Activated gamma-delta T cell treated with anti-CD3 and anti-CD28 coated beads, Interleukin-2, amount 50 U/mL, for 16 hours (primary cell): Measurements from ENCODE around the gene CATSPERE.
A peak's percentile ranks its signal among the peaks of the same experiment; 100 is the strongest.

ENCODE experiments used
- DNase-seq: peaks from one replicate; pipeline ENCODE4 v3.0.0-alpha.2; 2020; ENCODE audit warnings: low read depth

Gene CATSPERE, protein sequence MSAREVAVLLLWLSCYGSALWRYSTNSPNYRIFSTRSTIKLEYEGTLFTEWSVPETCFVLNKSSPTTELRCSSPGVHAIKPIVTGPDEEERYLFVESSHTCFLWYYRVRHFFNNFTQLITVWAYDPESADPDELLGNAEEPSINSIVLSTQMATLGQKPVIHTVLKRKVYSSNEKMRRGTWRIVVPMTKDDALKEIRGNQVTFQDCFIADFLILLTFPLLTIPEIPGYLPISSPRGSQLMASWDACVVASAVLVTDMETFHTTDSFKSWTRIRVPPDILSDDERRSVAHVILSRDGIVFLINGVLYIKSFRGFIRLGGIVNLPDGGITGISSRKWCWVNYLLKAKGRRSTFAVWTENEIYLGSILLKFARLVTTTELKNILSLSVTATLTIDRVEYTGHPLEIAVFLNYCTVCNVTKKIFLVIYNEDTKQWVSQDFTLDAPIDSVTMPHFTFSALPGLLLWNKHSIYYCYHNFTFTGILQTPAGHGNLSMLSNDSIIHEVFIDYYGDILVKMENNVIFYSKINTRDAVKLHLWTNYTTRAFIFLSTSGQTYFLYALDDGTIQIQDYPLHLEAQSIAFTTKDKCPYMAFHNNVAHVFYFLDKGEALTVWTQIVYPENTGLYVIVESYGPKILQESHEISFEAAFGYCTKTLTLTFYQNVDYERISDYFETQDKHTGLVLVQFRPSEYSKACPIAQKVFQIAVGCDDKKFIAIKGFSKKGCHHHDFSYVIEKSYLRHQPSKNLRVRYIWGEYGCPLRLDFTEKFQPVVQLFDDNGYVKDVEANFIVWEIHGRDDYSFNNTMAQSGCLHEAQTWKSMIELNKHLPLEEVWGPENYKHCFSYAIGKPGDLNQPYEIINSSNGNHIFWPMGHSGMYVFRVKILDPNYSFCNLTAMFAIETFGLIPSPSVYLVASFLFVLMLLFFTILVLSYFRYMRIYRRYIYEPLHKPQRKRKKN

DNA sequence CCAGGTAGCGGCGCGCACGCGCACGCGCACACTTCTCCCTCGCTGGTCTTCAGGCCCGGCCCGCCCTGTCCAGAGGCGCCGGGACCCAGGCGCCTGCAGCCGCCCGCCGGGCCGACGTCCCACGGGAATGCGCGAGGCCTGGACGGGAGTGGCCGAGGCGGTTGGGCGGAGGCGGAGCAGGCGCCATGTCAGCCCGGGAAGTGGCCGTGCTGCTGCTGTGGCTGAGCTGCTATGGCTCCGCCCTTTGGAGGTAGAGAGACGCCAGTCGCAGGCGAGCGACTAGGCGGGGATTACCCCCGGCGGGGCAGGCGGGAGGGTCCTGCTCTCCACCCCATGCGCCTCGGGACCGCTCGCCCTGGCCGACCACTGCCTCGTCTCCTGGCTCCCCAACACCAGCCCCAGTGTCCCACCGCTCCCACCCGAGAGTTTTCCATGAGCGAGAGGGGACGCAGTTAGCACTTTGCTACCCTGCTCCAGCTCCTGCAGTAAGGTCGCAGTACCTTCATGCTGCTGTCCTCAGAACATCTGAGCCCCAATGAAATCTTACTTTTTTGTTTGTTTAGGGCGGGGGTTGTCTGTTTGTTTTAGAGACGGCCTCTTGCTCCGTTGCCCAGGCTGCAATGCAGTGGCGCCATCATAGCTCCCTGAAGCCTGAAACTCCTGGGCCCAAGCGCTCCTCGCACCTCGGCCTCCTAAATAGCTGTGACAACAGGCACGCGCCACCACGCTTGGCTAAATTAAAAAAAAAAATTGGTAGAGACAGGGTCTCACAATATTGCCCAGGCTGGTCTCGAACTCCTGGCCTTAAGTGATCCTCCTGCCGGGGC lies at the start of gene CATSPERE:
CATSPERE (plus strand) TSS at position 29 of the 827 bp plus-strand sequence; CDS start at position 186, 157 bp downstream.
- peak; percentile 68 for DNase-seq

DNA sequence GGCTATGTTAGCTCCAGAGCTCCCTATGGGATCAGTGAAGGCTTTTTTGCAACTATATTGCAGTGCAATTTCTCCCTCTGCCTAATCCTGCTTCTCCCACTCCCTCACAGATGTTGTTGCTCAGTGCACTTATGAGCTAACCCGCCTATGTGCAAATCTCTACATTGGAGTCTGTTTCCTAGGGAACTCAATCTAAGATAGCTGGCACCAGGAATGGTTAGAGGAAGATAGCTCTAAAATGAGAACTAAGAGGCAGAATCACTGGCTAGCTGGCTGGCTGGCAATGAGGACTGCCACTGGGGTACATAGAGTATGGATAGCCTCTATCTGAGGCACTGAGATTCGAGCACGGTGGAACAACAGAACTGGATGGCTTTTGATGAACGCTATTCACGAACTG lies 48.9 kb upstream of the CATSPERE start:
- DNase-seq, result no peak

DNA sequence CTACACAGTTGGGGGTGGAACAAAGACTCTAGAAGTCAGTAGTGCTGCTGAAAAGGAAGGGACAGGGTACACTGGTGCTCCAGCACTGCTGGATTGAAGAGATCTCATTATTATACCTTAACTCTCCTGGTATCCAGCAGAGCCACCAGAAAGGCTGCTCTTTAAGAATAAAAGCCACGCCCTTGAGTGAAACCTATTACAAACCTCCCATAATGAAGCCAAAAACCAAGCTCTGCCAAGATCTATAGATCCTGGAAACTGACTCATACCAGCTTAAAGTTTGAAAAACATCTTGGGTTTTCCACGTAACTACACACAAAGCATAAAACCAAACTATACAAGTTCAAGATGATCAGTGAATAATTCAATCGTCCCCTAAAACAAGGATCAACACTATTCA lies 47.3 kb upstream of the CATSPERE start:
- DNase-seq, result no peak

DNA sequence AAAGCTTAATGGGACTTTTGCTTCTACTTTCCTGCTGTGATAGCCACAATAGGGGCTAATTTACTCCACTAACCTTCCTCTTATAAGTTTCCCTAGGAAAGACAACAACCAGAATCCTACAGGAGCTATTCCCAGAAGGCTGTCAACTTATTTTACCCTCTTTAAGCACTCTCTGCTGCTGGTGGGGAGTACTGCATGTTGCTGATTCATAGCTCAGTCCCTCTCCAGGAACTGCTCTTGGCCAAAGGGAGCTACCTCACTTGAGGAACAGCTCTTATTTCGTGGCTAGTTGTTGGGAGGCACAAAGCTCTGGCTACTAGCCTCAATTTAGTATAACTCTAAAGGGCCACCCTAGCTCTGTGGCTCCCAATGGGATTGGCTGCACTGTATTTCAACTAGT lies 46.5 kb upstream of the CATSPERE start:
- DNase-seq, result no peak

DNA sequence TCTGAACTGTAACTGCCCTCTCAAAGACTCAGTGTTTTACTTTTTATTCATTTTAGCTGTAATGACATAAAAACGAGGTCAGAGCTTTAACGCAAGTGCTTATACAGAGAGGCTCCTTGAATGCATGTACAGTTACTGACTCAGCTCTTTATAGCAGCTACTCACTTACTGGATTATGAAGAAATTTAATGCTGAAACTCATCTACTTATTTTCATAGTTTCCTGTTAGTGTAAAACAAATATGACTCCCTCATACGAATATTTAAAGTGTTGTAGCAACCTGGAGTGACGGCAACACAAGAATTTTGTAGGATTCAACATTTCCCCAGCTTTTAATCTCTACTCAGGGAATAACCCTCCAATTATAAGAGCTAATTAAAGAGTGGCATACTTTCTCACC lies 42.0 kb upstream of the CATSPERE start:
- no peak for DNase-seq

DNA sequence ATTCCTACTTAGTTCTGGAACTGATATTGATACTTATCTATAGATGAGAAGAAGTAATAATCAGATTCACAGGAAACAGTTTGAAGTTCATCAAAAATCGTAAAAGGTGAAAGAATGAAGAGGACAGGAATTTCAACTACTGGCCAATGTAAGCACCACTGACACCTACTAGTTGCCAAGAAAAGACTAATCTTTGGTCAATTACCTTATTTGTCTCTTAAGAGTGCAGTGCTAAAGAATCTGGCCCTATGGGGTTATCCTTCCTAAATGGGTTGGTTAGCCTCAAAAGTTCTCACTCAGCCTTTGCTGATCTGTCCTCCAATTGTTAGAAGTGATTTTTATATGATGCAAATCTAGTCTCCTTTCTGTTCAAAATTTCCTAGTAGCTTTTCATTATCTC lies 38.9 kb upstream of the CATSPERE start:
- no peak for DNase-seq

DNA sequence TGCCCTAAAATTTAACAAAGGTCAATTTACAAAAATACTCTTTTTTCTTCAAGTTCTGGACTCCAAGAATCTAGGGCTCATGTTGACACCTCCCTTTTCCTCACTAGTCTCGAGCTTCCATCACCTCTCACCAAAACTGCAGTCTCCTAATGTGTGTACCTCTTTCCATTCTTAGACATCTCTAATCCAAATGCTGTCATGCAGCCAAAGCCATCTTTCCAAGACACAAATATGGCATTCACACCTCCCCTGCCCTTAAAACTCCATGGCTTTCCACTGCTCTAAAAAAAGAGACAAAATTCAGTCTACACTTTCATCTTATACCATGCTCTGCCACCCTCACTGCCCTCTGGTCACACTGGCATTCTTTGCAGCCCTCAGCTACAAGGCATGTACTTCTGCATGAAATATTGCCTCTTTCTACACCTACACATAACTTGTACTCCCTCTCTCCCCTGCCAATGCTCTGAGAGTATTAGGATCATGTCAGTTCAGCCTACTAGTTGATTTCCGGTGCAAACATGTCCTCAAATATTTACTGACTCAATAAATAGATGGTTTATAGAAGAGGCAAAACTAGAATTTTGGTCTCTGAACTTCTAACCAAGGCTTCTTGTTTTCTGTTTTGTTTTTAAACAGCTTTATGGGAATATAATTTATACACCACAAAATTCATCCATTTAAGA lies 36.3 kb upstream of the CATSPERE start:
- no peak for DNase-seq

DNA sequence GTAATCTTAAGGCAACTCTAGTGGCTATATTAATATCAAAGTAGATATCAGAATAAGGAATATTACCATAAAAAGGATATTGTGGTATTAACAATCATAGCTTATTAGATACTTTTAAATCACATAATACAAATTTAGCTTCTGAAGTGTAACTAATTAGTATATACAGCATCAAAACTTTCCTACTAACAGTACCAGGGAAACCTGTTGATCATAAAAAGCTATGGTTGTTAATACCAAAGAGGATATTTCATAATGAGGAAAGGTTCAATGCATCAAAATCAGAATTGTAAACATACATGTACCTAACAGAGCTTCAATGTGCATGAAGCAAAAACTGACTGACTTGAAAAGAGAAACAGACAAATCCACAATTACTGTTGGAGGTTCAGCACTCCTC lies 33.4 kb upstream of the CATSPERE start:
- no peak for DNase-seq

DNA sequence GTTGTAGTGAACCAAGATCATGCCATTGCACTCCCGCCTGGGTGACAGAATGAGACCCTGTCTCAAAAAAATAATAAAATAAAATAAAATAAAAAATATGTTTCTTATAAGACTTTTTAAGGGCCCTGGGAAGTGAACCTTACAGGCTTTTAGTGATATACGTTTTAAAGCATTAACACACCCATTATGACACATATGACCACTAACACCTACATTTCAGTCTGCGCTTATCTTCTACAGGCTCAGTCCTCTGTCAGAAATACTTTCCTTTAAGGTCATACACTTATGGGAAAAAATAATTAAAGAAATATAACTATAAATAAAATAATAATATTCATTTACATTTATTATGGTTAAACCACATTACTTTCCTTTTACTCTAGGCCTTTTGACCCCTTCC lies 31.3 kb upstream of the CATSPERE start:
- DNase-seq, result no peak

DNA sequence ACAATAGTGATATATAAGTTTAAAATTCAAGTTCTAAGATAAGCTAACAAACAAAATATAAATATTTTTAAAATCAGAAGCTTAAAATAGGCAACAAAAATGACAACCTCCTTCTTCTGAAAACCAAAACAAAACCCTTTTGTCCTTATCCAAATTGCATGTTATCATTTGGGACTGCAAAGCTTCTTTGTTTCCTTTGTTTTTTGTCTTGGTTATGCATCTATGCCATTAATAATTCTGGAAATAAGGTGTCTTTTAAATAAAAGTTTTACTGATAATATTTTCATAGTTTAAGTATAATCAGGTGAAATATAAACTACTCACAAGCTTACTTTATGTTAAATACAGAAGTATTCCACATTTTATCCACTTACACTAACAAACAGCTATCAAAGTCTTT lies 29.9 kb upstream of the CATSPERE start:
- no peak for DNase-seq

DNA sequence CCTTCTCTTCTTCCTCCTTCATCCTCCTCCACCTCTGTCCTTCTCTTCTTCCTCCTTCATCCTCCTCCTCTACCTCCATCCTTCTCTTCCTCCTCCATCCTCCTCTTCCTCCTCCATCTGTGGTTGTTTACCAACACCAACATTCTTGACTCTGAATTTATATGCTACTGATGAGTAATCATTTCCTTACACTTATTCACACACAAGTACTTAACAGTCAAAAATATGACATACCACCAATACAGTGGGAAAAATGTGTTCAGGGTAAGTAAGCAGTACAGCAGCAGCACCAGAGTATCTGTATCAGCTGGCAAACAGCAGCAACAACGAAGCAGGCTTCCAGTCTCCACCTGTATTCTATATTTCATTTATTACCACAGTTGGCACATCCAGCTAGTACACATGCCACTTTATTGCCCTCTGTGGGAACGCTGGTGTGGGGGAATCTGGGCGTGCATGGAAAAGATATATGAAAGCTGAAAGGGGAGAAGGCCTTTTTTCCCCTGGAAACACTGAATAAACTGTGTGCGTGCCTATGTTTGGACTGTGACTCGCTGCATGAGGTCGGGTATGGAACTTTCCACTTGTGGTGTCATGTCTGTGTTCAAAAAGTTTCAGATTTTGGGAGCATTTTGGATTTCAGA lies 25.4 kb upstream of the CATSPERE start:
- DNase-seq, result no peak

DNA sequence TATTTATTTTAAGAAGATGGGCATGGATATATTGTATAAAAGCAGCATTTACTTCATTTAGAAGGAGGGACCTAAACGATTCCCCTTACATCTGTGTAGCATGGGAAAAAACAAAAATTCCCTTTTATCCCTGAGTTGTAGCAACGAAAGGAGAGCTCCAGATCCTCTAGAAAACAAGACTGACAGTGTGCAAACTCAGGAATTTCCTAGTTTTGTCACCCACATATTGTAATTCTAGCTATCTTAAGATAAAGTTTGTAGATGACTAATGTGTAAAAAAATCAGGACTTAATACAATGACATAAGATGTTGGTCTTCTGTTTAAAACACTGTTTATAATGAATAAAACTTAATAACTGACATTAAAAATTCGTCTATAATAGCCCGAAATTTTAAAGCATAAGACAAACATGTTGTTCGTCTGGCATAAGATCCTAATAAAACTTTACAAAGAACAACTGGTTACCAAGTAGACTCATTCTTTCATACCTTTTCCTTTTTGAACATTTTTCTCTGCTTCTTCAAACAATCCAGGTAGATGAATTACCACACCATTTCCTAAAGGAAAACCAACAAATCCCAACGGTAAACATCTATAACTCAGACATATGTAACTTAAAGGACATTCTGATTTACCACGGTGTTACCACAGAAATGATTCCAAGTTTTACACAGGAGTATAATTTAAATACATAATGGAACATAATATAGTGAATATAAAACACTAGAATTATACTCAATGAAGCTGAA lies 24.6 kb upstream of the CATSPERE start:
- no peak for DNase-seq

DNA sequence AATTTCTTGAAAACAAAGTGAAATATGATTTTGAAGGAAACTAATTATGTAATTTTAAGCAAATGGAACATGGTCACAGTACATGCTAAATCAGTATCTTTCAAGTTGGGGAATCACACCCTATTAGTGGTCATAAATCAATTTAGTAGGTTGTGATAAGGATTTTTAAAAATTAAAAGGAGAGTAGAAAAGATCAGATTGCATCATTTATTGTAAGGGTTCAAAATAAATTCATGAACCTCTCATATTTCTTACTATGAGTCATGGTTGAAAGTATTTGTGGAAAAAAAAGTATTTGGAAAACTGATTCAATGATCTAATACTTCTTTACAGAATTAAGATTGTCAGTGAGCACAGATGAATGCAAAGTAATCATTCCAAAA lies 24.0 kb upstream of the CATSPERE start:
- no peak for DNase-seq

DNA sequence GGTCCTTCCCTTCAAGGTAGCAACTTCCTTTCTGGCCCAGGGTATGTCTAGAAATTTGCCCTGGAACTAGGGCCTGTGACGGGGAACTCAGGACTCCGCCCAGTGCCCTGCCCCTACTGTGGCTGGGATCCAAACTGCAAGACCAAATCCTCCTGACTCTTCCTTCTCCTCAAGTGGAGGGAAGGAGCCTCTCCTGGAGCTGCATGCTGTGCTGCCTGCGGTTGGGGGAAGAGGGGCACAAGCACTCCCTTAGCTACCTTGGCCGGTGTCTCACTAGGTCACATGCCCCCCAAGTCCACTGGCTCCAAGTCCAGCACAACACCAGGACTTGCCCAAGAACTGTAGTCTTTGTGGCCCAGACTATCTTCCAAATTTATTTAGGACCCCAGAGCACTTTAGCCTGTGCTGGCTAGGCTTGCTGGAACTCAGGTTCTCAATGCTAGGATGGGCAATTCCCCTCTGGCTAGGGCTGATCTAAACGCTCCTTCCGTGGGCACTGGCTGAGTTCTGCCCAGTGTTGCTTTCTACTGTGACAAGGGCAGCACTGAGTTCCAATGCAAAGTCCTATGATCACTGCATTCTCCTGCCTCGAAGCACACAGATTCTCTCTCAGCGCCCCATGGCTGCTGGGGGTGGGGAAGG lies 21.6 kb upstream of the CATSPERE start:
- DNase-seq, result no peak

DNA sequence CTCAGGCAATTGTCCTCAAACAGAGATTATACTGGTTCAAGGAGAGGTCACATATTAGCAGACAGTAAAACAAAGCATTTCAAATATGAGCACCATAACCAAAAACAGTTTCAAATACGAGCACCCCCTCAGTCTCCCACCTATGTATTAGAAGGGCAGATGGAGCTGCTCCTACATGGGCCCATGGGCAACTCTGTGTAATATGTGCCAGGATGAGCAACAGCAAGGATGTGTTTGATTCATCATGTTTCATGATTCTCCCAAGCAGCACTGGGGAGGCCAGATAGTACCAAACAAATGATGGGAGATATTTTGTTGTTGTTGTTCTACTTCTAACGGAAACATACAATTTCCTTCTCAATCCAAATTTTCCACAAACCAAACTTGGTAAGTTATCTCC lies 18.2 kb upstream of the CATSPERE start:
- DNase-seq, result no peak

DNA sequence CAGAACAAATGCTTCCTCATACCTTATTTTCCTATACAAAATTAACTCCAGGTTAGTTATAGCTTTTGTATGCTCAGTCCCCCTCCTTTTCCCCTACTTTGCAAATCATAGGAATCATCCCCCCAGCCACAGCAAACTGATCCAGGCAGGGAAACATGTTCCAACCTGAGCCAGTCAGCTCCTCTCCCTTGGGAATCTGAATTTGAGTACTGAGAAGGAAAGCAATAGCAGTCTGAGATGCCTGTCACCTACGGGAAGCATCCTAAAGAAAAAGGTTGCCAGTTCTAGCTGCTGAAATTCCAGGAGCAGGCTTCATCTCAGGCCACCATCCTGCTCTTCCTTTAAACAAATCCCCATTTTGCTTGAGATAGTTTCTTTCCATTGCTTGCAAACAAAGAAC lies 16.2 kb upstream of the CATSPERE start:
- DNase-seq, result no peak

DNA sequence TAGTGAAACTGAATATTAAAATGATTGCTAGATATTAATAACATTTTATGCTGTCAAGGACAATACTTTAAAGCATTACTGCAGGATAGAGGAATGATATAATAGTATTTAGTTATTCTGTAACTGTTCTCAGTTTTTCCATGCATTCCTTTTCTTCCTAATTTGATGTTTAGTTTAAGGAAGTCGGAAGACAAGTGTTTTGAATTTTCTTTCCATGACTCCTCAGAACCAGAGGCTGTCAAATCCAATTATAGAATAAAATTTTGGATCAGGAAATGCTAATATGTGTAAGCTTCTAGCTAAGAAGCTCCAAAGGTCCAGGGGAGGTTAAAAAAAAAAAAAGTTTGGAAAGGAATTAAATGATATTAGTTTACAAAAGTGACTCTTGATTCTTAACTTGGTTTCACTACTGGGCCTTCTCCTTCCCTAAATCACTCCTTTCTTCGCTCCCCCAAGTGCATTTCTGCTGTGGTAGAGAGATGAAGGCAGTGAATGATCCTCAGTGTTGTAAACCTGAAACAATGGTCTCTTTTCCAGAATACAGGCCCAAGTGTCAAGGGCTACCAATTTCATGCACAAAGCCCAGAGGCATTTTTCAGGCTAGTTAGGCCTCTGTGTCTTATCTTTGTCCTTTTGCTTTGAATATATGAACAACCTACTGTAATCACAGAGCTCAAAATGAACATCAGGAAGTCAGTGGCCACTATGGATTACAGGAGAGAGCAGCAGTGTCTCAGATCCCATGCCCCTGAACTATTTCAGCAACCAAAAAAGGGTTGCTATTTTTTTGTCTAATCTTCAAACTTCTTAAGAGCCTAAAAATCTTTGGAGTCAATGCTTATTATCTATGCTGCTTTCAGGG lies 15.5 kb upstream of the CATSPERE start:
- DNase-seq, result no peak

DNA sequence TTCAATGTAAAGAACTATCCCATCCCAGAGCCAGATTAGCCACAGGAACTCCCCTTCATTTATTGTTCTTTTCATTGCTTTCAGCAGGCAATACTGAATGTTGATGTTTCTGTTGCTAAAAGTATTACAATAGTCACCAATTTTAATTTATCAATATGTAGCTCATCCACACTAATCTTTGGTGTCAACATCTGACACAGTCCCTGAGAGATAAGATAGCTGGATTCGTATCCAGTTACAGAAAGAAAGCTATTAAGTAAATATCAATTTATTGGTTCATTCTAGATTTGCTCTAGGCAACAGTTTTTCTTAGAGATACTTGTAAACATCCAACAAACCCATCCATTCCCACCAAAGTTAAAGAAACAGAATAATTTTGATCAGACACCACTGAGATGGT lies 14.0 kb upstream of the CATSPERE start:
- no peak for DNase-seq

DNA sequence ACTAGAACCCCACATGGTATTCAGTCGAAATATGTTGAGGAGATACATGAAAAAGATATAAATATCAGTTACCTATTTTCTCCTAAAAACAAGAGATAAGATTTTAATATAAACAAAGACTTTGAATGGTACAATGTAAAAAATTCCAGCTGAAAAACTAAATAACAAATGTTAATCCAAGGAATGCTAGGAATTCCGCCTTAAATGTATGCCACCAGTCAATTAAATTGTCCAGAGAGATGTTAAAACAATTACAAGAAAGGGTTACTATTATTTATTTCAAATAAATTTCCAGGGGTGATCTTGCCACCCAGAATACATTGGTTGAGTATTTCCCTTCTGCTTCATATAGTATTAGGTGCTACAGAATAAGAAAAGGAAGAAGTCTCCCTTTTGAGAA lies 13.5 kb upstream of the CATSPERE start:
- DNase-seq, result no peak
